NK-92 (cell line): Measurements from ENCODE around the gene ATG101.

Experiments used
- DNase-seq: peaks from one replicate; lab custom pipeline; 2025; ENCODE audit not compliant: unreplicated experiment; lab: John Stamatoyannopoulos, UW

ATG101 gene

GRCh38 chr12:52057638-52058576 is 11.9 kb upstream of the ATG101 start:
- no peak for DNase-seq

- DNase-seq: no peak
These were observed 11.0 kb upstream of the ATG101 start for GRCh38 chr12:52058631-52059361.

- DNase-seq: no peak
These were observed 9.9 kb upstream of the ATG101 start for GRCh38 chr12:52059582-52060497.

- no peak for DNase-seq
These were observed 9.1 kb upstream of the ATG101 start for GRCh38 chr12:52060498-52061177.

GRCh38 chr12:52061470-52062166 is 8.2 kb upstream of the ATG101 start:
- no peak for DNase-seq

GRCh38 chr12:52062167-52063081 is 7.4 kb upstream of the ATG101 start:
- no peak for DNase-seq

- no peak for DNase-seq
These were observed 6.5 kb upstream of the ATG101 start for GRCh38 chr12:52063082-52063924.

GRCh38 chr12:52063981-52064649 is 5.7 kb upstream of the ATG101 start:
- DNase-seq: no peak

GRCh38 chr12:52066346-52067080 is 3.3 kb upstream of the ATG101 start:
- no peak for DNase-seq

- DNase-seq: no peak
These were observed 2.8 kb upstream of the ATG101 start for GRCh38 chr12:52067081-52067374.

- DNase-seq: no peak
These were observed 577 bp downstream of the ATG101 start for GRCh38 chr12:52070185-52070925.

- no peak for DNase-seq
These were observed 4.0 kb downstream of the ATG101 start for GRCh38 chr12:52073531-52074381.

- DNase-seq: no peak
These were observed 5.4 kb downstream of the ATG101 start for GRCh38 chr12:52074971-52075724.

- DNase-seq: no peak
These were observed 7.0 kb downstream of the ATG101 start for GRCh38 chr12:52076811-52077210.

- DNase-seq: no peak
These were observed 8.5 kb downstream of the ATG101 start for GRCh38 chr12:52078276-52078675.
